HG03521 (cell line): Measurements from ENCODE around the gene SMG9.

Experiments
- ATAC-seq: cut with Tn5 transposase; IDR thresholded peaks from one replicate; pipeline ENCODE4 v1.9.1; 2021; ENCODE audit warnings: mild to moderate bottlenecking, moderate library complexity; ENCODE audit not compliant: unreplicated experiment

The SMG9 gene

DNA sequence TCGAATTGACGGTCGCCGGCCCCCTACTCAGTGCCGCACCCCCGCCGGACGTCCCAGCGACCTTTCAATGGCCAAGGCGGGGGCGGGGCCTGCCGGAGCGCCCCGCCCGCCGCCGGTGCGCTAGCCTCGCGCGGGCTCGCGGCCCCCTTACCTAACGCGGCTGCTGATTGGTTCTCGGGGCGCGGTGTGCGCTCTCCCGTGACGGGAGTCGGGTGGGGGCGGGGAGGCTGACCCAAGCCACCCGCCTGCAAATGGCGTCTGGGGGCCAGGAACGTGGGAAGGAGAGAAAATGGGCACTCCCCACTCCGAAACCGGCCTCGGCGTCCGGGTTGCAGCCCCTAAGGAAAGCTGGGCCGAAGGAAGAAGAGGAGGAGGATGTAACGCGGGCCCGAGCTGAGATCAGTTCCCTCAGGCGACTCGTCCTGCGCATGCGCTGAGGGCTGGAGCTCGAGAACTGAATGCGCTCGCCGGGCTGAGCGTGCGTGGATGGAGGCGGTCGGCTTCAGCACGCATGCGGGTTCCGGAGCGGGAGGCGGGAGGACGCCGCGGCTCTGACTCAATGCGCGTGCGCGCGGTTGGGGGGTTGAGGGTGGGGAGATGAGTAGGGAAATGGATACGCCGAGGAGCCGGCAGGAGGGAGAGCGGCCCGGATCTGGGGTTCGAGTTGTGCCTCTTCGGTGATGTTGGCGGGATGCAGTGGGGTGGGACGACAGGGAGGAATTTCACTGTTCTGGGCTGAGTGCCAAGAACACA, at the start of gene SMG9:
Gene SMG9 (minus strand): TSS at position 460 of the 753 bp plus-strand sequence. CDS start 4,221 bp downstream, outside the sequence.
- ATAC-seq, result peak; percentile 65

DNA sequence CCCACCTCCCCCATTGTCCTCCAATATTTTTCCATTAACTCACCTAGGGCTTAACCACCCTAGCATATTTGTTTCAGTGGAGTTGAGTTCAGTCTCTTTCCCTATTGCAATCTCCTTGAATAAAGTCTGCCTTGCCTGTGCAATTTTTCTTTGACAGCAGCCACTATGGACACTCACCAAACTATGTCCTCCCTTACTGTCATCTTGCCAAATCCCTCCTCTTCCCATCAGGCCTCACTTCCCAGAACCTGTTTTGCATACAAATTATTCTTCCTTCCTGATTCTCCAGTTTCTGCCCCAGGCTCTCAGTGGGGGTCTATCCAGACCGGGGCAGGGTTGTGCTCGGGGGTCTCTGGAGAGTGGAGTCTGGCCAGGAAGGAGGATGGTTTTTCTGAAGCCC, 49.7 kb upstream of the SMG9 start:
- ATAC-seq, result no peak

GRCh38 chr19:43802216-43802951, 47.6 kb upstream of the SMG9 start, which contains the start of gene LYPD5:
TSS of gene LYPD5 (minus strand) at chr19:43802447. CDS start at chr19:43802380, 67 bp downstream.
- ATAC-seq, result no peak

GRCh38 chr19:43799502-43800142, 44.9 kb upstream of the SMG9 start:
- ATAC-seq, result no peak

GRCh38 chr19:43798546-43799409, 44.0 kb upstream of the SMG9 start:
- ATAC-seq, result no peak

DNA sequence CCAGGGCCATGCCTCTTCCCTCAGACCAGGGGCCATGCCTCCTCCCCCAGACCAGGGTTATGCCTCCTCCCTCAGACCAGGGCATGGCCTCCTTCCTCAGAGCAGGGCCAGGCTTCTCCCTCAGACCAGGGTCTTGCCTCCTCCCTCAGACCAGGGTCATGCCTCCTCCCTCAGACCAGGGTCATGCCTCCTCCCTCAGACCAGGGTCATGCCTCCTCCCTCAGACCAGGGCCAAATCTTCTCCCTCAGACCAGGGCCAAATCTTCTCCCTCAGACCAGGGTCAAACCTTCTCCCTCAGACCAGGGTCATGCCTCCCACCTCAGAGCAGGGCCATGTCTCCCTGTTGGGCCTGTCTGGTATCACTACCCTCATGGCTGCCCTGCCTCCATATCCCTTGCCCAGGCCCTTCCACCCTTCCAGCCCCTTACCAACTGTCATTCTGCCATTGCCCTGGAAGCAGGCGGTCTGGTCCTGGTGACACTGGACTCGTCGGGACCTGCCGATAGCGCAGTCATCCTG, 43.3 kb upstream of the SMG9 start:
- ATAC-seq, result no peak

DNA sequence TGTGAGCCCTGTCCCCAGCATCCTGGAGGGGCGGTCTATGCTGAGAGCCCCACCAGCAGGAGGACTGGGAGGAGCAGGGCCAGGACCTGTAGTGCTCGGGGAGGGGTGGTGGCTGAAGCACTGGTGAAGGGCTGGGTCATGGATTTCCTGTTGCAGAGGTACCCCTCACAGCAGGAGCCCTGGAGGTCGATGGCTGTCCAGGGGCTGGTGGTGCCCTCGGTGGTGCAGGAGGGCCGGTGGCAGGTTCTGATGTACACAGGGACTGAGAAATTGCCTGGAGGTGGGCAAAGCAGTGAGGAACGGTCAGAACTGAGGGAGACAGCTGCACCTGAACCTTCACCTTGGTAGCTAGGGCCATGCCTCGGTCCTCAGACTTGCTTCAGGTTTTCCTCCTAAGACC, 42.8 kb upstream of the SMG9 start:
- no peak for ATAC-seq

DNA sequence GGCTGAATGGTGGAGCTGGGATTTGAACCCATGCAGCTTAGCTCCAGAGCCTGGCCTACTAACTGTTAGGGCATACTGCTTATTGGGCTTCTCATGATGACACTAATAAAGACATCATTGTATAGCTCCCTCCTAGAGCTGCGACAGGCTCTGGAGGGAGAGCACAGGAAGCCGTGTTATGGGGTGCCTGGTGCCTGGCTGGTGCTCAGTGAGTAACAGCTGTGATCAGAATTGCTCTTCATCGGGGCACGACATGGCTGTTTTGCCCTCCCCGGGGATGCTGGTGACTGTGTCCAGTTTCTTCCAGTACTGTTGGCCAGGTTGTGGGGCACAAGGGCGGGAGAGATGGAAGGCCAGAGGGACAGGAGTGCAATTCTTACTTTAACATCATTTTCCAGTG, 42.4 kb upstream of the SMG9 start:
- no peak for ATAC-seq

- no peak for ATAC-seq
Measured at GRCh38 chr19:43790587-43790986, 35.8 kb upstream of the SMG9 start.

DNA sequence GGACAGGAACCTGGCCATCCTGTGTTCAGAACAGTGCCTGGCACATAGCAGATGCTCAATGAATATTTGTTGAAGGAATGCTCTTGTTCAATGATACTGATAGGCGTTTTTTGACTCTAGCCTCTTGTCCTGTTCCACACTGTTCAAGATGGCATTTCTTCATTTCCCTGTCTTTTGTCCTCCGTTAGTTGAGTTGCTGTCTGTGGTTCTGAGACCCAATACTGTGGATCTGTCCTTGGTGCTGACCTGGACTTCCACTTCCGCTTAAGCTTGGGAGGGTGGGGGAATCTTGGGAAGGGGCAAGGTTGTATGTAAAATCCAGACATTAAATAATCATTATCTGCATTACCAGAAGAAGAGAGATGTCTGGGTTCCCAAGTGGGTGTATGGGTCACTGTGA, 34.3 kb upstream of the SMG9 start:
- no peak for ATAC-seq

DNA sequence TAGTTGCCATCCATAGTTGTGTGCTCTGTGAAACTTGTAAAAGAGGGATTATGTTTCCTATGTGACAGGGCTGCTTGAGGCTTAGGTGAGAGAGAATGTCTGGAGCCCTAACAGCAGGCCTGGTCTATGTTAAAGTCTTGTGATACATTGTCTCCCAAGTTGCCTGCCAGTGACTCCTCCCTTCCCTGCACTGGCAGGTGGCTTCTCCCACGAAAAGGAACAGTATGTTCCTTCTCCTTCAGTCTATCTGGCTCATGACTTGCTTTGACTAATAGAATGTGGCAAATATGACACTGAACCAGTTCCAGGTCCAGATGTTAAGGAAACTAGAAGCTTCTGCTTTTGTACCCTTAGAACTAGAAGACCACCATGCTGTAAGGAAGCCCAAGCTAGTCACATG, 31.9 kb upstream of the SMG9 start:
- ATAC-seq, result no peak

GRCh38 chr19:43784981-43785808, 30.4 kb upstream of the SMG9 start:
- ATAC-seq, result peak; percentile 49

DNA sequence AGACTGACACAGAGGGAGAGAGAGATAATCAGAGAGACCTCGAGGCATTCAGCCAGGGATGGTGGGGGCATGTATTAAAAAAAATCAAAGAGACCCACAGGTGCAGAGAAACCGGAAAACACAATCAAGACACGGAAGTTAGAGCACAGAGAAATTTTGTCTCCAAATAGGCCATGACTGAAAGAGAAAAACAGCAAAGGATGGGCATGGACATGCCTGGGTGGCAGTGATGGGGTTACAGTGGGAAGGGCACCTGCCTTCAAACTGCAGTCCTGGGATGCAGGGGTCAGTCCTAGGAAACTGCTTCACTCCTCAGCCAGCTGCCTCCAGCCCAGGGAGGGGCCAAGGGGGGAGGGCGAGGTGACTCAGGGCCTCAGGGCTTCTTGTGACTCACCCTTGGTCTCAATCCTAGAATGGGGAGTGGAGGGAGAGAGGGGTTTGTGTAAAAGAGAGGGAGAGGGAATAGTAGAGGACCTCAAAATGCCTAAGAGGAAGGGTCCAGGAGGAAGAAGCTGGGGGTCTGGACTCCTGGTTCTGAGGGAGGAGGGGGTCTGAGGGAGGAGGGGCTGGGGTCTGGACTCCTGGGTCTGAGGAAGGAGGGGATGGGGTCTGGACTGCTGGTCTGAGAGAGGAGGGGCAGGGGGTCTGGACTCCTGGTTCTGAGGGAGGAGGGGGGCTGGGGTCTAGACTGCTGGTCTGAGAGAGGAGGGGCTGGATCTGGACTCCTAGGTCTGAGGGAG, 29.6 kb upstream of the SMG9 start:
- no peak for ATAC-seq

DNA sequence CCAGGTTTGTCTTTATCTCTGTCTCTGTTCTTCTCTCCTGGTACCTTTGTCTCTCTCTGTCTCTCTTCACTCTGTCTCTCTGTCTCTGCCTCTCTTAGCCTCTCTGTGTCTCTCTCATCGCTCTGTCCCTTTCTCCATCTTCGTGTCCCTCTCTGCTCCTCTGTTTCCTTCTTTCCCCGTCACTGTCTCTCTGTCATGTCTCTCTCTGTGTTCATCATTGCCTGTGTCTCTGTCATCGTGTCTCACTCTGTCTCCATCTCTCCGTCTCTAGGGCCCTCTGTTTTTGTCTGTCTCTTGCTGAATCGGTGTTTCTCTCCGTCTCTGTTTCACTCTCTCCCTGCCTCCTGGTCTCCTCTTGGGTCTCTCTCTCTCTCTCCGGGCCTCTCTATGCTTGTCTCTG, 28.9 kb upstream of the SMG9 start:
- ATAC-seq, result no peak

GRCh38 chr19:43782689-43783231, 28.0 kb upstream of the SMG9 start:
- ATAC-seq, result no peak

DNA sequence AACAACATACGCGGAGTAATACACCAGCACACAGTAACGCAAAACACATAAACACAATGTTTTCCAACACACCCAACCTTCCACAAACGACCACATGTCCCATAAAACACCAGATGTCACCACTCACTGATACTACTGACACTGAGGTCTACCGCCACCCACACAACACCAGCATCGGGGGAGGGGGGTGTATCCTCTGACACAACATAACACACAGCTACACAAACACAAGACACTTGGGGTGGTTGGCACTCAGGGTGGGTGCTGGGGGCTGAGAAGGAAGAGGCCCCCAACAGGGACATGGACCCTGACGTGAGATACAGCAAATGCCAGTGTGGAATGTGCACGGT, 27.5 kb upstream of the SMG9 start:
- ATAC-seq, result no peak

DNA sequence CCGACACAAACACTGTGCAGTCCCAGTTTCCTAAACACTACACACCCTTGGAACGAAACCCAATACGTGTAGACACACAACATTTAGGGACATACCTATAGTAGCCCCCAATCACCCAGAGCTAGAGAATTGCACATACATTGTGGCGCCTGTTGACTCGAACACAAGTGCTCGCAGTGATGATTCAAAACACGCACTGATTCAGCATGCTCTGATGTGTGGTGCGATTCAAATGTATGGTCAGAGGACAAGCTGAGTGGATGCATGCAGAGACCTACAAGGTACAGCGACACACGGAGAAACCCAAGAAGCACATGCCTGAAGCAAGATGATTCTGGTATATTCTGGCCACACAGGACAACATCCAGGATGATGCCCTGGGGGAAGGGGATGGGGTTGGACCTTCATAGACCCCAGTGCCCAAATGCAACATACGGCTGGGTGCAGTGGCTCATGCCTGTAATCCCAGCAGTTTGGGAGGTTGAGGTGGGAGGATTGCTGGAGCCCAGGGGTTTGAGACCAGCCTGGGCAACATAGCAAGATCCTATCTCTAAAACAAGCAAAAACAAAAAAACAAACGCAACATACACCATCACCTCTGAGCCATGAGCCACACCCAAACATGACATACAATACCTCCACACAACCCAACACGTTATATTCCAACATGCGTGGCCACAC, 27.0 kb upstream of the SMG9 start:
- ATAC-seq, result no peak
